Measurements from ENCODE around the gene CARM1.
"Not testable (repeated sequence)": the region's sequence is repeated elsewhere in the genome, so short reads cannot be mapped to it uniquely, and the experiment has no call there.

Gene CARM1

DNA sequence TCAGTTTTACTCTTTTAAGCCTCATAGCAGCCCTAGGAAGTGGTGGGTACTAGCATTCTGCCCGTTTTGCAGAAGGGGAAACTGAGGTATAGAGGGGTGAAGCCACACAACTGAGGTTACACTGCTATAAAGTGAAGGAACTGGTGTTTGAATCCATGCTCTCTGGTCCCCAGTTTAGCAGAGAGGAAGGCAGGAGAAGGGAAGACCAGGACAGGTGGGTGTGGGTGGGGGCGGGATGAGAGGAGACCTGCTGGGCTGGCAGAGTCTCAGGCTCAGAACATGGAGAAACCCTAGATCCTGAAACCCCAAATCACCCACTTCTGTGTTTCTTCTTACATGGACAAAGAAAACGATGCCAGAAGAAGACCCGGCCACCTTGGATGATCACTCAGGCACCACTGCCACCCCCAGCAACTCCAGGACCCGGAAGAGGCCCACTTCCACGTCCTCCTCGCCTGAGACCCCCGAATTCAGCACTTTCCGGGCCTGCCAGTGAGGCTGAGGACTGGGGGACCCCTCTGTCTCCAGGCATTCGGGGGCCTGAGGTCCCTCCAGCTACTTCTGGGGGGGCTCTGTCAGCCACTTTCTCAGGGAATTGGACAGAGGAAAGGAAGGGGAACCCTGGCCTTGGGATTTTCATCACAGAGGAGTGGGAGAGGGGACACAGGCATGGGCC, 2.3 kb upstream of the CARM1 start:
- in situ Hi-C loops (cut with HindIII; ENCODE audit: low pct_ligation_motif_present, low pct_unique_long_range_greater_than_20kb, low sequenced_read_pairs): no loop called here
- DNase-seq: no peak

DNA sequence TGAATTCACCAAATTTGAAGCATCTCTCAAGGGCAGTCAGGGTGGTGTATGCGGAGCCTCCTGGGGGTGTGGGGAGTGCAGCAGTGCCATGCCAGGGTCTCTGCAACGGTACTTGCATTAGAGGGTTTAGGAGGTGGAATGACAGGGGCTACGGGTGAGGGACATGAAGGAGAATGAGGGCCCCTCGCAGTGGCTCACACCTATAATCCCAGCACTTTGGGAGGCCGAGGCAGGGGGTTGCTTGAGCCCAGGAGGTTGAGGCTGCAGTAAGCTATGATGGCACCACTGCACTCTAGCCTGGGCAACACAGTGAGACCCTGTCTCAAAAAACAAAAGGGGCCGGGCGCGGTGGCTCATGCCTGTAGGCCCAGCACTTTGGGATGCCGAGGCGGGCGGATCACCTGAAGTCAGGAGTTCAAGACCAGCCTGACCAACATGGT, 1.5 kb upstream of the CARM1 start:
- DNase-seq; in situ Hi-C loops (cut with HindIII; ENCODE audit: low pct_ligation_motif_present, low pct_unique_long_range_greater_than_20kb, low sequenced_read_pairs): not testable (repeated sequence)

DNA sequence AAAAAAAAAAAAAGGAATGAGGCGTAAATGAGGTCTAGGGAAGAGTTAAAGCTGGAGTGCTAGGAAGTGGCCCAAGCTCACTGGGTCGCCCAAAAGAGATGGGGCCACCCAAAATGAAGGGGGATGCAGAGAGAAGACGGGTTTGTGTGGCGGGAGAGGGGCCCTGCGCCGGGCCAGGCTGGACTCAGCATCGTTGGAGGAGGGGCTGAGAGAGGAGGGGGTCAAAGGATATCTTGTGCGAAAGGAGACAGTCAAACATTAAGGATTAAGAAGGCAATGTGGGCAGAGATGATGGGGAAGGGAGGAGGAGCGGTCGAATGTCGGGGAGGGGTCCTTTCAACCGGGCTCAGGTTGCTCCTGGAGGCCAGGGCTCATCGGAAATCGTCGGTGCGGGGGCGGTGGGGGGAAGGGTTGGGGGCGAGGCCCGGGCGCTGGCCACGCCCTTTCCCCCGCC, 825 bp upstream of the CARM1 start:
- DNase-seq: no peak
- in situ Hi-C loops (cut with HindIII; ENCODE audit: low pct_ligation_motif_present, low pct_unique_long_range_greater_than_20kb, low sequenced_read_pairs): no loop called here

DNA sequence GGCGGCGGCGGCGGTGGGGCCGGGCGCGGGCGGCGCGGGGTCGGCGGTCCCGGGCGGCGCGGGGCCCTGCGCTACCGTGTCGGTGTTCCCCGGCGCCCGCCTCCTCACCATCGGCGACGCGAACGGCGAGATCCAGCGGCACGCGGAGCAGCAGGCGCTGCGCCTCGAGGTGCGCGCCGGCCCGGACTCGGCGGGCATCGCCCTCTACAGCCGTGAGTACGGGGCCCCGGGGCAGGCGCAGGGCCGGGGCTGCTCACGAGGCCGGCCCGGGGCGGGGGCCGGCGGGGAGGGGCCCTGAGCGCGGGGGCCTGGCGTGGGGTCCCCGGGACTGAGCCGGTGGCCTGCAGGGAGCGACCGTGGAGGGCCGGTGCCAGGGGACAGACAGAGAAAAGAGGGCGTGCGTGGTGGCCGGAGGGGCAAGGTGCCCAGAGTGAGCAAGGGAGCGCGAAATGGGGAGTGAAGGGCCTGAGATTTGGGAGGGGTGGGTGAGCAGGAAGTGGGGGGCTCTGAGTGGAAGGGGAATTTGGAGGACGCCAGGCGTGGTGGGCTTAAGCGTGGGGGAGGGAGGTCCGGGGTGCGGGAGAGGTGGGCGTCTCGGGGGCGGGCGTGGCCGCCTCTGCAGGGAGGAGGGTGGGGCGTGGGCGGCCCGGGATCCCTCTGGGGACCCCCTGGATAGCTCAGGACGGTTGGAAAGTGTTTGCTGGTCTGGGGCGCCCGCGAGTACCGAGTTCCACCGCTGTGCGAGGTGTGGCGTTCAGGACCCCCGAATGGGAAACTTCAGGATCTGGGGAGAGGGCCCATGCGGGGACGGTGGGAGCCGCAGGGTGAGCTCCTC, 575 bp downstream of the CARM1 start:
- in situ Hi-C loops (cut with HindIII; ENCODE audit: low pct_ligation_motif_present, low pct_unique_long_range_greater_than_20kb, low sequenced_read_pairs): no loop called here
- peak; percentile 24 for DNase-seq

DNA sequence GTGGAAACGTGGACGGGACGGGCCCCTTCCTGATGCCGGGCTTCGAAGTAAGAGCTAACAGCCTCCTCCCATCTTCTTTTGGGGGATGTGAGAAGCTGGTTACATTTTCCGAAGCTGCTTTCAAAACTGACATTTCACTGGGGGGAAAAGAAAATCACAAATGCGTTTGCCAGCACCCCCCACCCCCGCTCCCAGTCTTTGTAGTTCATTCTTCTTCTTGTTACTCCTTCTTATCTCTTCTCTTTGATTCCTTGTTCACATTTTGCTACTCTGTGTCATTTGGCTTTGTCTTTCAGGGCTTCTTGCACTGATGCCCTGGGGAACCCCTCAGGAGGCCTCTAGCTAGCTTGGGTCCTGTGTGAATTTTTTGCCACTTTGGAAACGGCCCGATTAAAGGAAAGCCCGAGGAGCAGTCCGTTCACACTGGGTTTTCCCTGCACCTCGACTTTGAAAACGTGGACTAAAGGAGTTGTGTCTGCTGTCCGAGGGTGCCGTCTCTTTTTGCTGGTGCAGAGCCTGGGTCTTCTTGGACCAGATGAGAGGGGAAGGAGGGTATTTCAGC, 1.3 kb downstream of the CARM1 start:
- DNase-seq: no peak
- in situ Hi-C loops (cut with HindIII; ENCODE audit: low pct_ligation_motif_present, low pct_unique_long_range_greater_than_20kb, low sequenced_read_pairs): no loop called here

DNA sequence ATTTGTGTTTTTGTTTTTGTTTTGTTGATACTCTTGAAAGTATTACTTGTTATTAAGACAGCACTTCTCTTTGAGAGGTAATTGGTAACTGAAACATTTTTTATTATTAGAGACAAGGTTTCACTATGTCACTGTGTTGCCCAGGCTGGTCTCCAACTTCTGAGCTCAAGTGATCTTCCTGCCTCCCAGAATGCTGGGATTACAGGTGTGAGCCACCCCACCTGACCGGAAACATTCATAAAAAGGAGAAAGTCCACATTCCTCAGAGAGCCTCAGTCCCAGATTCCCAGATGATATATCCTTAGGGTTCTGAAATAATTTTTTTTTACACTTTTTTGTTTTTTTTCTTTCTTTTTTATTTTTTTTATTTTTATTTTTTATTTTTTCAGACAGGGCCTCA, 2.7 kb downstream of the CARM1 start:
- in situ Hi-C loops (cut with HindIII; ENCODE audit: low pct_ligation_motif_present, low pct_unique_long_range_greater_than_20kb, low sequenced_read_pairs): no loop called here
- DNase-seq: no peak

DNA sequence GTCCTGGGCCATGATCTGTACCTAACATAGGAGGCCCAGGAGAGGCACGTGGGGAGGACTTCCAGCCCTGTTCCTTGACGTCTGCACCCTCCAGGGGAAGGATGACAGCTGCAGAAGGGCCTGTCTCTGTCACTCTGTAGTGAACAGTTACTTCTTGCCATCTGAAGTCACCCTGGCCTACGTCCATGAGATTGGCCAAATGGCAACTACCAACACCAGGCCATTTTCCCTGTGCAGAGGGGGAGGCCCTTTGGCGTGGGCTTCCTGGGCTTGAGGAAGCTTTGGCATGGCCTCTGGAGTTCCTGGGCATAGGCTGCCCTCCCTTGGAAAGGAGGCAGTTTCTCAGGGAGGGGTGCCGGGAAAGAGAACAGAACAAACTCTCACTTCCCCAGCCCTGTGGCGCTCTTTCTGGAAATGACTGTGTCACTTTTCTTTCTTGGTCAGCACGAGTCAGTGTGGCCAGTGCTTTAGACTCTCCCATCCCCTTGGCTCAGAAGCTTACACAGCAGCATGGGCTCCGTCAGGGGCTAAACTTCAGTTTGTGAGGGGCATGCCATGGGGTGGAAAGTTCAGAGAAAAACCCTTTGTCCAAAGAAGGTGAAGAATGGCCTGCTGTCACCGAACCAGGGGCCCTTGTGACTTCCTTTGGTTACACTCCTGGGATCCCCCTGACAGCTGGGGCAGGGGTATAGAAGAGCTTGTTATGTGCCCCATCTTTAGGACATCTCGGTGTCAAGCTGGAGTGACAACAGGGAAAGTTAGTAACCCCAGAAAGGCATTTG, 5.3 kb downstream of the CARM1 start:
- in situ Hi-C loops (cut with HindIII; ENCODE audit: low pct_ligation_motif_present, low pct_unique_long_range_greater_than_20kb, low sequenced_read_pairs): no loop called here
- DNase-seq: no peak

DNA sequence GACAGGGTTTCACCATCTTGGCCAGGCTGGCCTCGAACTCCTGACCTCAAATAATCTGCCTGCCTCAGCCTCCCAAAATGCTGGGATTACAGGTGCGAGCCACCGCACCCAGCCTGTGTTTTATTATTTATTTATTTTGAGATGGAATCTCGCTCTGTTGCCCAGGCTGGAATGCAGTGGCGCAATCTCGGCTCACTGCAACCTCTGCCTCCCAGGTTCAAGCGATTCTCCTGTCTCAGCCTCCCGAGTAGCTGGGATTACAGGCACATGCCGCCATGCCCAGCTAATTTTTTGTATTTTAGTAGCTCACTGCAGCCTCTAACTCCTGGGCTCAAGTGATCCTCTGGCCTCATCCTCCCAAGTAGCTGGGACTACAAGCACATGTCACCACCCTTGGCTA, 6.3 kb downstream of the CARM1 start:
- in situ Hi-C loops (cut with HindIII; ENCODE audit: low pct_ligation_motif_present, low pct_unique_long_range_greater_than_20kb, low sequenced_read_pairs); DNase-seq: not testable (repeated sequence)

DNA sequence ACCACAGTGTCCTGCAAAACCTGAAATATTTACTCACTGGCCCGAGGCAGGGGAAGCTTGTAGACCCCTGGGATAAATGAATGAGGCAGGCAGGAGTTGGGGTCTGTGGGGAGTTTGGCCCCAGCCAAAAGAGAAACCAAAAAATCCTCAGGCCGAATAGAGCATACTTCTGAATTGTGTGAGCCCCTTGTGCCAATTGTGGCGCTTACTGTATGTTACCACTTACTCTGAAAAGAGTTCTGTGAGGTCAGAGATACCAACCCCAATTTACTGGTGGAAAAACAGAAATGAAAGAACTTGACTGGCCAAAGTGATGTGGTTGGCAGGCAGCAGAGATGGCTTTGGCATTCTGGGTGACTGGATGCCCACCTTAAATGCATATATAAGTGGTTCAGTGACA, 6.9 kb downstream of the CARM1 start:
- in situ Hi-C loops (cut with HindIII; ENCODE audit: low pct_ligation_motif_present, low pct_unique_long_range_greater_than_20kb, low sequenced_read_pairs): no loop called here
- no peak for DNase-seq

DNA sequence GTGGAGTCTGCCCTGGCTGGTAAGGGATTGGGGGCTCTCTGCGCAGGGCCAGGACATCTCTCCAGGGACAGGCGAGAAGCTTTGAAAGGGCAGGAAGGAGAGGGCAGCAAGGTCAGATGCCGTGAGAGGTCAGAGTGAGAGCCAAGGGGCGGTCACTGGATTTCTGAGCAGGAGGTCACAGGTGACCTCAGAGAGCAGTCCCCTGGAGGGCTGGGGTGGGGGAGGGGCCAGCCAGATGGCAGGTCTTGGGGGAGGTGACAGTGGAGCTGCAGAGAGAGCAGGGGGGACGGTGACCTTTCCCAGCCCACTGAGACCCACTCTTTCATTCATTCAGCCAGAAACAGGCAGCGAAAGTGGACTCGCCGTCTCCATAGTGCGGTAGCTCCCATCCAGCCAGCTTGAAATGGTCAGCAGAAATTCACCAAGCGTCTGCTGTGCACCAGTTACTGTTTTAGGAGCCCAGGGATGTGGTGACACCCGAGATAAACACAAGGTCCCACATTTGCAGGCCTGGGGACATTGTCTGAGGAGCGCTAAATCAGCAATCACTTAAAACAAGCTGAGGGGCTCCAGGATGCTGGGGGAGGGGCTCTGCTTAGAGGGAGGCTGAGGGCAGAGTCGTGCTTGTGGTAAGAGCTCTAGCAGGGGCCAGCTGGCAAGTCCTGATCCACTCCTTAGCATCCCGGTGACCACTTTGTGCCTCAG, 10.2 kb downstream of the CARM1 start:
- in situ Hi-C loops (cut with HindIII; ENCODE audit: low pct_ligation_motif_present, low pct_unique_long_range_greater_than_20kb, low sequenced_read_pairs): no loop called here
- DNase-seq: no peak

DNA sequence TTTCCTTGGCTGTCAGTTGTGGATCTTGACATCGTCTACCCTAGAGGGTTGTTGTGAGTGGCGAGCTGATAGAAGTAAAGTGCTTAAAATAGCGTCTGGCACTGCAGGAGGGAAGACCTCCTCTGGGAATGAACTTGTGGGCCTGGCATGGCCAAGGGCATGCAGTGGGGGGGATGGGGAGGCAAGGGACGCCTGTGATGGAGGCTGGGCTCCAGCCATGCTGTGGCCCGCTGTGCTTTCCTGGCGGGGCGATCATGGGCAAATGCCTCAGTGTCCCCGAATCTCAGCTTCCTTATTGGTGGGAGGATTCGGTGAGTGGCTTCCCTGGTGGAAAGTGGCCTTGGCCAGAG, 10.7 kb downstream of the CARM1 start:
- in situ Hi-C loops (cut with HindIII; ENCODE audit: low pct_ligation_motif_present, low pct_unique_long_range_greater_than_20kb, low sequenced_read_pairs): no loop called here
- no peak for DNase-seq

DNA sequence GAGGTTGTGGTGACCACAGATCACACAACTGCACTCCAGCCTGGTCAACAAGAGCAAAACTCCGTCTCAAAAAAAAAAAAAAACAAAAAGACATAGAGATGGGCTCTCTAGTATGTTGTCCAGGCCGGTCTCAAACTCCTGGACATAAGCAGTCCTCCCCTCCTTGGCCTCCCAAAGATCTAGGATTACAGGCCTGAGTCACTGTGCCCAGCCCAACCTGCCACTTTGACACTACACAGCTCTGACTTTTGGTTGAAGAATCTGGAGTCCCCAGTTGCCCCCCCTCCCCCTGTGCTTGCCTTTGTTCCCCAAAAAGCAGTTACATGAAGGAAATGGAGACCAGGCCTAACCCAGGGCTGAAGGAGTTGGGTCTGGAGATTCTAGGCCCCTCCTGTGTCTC, 12.9 kb downstream of the CARM1 start:
- DNase-seq: no peak
- in situ Hi-C loops (cut with HindIII; ENCODE audit: low pct_ligation_motif_present, low pct_unique_long_range_greater_than_20kb, low sequenced_read_pairs): no loop called here

DNA sequence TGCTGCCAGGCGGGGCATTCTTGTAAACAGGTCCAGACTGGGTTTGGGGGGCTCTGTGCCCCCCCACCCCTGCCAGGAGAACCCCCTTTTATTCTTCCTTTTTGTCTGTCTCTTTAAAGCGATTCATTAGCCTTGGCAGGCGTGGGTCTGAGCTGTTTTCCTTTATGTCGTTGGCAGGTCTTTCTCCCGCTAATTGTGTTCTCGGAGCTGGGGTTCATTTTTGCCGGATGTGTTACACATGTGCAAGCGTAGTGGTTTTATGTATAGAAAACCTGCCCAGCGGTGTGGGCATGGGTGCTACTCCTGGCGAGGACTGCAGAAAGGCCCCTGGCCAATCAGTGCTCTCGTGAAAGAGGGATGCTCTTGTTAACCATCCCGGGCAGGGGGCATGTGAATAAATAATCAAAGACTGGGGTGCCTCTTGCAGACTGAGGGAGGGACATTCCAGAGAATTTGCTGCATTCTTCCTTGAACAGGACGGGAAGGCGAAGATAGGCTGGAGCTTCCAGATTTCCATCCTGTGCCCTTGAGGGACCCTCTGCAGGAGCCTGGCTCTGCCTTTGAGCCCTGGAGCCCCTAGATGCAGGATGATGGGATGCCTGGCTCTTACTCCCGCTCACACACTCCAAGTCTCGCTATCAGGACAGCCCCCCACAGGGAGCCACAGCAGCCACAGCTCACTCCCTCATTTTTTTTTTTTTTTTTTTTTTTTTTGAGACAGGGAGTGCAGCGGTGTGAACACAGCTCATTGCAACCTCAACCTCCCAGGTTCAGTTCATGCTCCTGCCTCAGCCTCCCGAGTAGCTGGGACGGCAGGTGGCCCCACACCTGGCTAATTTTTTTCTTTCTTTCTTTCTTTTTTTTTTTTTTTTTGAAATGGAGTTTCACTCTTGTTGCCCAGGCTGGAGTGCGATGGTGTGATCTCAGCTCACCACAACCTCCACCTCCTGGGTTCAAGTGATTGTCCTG, 14.1 kb downstream of the CARM1 start:
- in situ Hi-C loops (cut with HindIII; ENCODE audit: low pct_ligation_motif_present, low pct_unique_long_range_greater_than_20kb, low sequenced_read_pairs): no loop called here
- no peak for DNase-seq

DNA sequence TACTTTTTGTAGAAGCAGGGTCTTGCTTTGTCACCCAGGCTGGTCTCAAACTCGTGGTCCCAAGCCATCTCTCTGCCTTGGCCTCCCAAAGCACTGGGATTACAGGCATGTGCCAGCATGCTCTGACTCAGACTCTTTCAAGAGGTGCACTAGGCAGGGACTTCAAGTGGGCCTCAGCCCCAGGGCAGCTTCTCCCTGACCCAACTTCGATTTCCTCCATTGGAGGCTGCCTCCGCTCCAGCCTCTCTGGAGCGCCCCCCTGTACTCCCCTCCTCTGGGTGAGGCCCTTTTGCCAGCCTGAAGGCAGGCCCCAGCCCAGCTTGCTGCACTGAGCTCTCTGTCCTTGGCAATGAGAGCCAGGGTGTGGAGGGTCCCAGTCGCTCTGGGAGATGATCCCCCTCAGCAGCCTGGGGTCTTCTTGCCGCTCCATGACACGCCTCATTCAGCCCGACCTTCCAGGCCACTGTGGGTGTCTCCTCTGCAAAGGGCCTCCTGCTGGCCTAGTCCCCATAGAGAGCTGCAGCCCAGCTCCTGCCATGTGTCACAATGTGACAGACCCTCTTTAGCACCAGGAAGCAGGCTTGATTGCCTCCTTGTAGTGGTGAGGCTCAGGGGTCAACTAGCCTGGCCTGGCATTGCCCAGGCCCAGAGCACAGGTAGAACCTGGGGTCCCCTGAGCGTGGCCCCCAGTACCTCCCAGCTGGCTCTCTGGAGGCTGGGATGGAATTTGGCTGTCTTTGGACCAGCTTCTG, 16.4 kb downstream of the CARM1 start:
- no peak for DNase-seq
- in situ Hi-C loops (cut with HindIII; ENCODE audit: low pct_ligation_motif_present, low pct_unique_long_range_greater_than_20kb, low sequenced_read_pairs): no loop called here

DNA sequence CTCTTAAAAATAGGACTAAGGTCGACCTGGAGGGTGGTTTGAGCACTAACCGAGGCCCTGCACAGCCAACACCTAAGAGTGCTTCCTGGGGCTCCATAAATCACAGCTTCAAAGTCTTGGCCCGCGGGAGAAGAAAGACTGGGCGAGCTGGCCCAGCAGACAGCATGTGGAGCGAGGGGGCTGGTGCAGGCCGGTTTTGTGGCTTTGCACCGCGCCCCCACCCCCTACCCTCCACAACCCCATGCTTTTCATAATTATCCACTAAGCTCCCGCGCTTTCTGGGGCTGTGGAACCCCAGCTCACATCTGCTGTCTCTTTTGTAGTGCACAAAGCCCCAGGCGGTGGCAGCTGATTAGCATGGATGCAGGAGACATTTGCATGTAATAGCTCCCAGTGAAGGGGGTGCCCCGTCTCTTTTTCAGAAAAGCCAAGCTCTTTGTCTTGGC, 17.1 kb downstream of the CARM1 start:
- in situ Hi-C loops (cut with HindIII; ENCODE audit: low pct_ligation_motif_present, low pct_unique_long_range_greater_than_20kb, low sequenced_read_pairs): no loop called here
- DNase-seq: no peak

DNA sequence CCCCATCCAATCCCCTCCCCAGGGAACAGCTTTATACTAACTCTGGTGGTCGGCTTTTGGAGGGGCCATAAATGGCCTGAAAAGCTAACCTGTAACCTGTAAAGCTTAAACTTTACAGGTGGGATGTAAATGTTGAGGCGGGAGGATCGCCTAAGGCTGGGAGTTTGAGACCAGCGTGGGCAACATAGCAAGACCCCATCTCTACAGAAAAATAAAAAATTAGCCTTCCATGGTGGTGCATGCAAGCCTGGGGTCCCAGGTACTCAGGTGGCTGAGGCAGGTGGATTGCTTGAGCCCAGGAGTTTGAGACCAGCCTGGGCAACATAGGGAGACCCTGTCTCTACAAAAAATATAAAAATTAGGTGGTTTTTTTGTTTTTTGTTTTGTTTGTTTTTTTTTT, 18.5 kb downstream of the CARM1 start:
- no peak for DNase-seq
- in situ Hi-C loops (cut with HindIII; ENCODE audit: low pct_ligation_motif_present, low pct_unique_long_range_greater_than_20kb, low sequenced_read_pairs): no loop called here
